ENCODE data around the gene RAPGEF2.

- no peak for TF ChIP-seq CTCF (IDR thresholded peaks at IDR 0.05; ENCODE audit: insufficient read depth, low read length, poor library complexity, severe bottlenecking)
- TF ChIP-seq EZH2phosphoT487 (conservative IDR thresholded peaks at IDR 0.05; ENCODE audit: low read length): no peak
Observed at GRCh38 chr4:159077702-159078495, 25.0 kb upstream of the RAPGEF2 start.
